CD4-positive, alpha-beta T cell treated with Interleukin-4 for 1 hour (primary cell): Measurements from ENCODE around the gene DNAJC30.

Experiments
- DNase-seq, 2 donors: peaks; one replicate each; pipeline ENCODE4 v3.0.0-alpha.2; 2020 to 2022

The DNAJC30 gene

GRCh38 chr7:73707045-73707631, 23.9 kb upstream of the DNAJC30 start:
- DNase-seq, result peak; percentile 14 to 35

- DNase-seq, result no peak
These were observed 23.1 kb upstream of the DNAJC30 start for GRCh38 chr7:73706126-73707044.

- DNase-seq, result no peak
These were observed 22.3 kb upstream of the DNAJC30 start for GRCh38 chr7:73705551-73705920.

GRCh38 chr7:73704640-73705550, 21.6 kb upstream of the DNAJC30 start:
- no peak for DNase-seq

- peak; percentile 31 to 41 for DNase-seq
These were observed 20.7 kb upstream of the DNAJC30 start for GRCh38 chr7:73703757-73704639.

- no peak for DNase-seq
These were observed 20.0 kb upstream of the DNAJC30 start for GRCh38 chr7:73703225-73703624.

- DNase-seq, result no peak
These were observed 19.4 kb upstream of the DNAJC30 start for GRCh38 chr7:73702665-73703064.

GRCh38 chr7:73702226-73702625, 19.0 kb upstream of the DNAJC30 start:
- no peak for DNase-seq

GRCh38 chr7:73701357-73701995, 18.2 kb upstream of the DNAJC30 start:
- DNase-seq, result peak; percentile 34 to 35

GRCh38 chr7:73700581-73701134, 17.4 kb upstream of the DNAJC30 start:
- no peak for DNase-seq

GRCh38 chr7:73700069-73700423, 16.8 kb upstream of the DNAJC30 start:
- DNase-seq, result no peak

- DNase-seq, result no peak
These were observed 16.3 kb upstream of the DNAJC30 start for GRCh38 chr7:73699370-73700068.

GRCh38 chr7:73698410-73698809, 15.2 kb upstream of the DNAJC30 start:
- no peak for DNase-seq

- DNase-seq, result no peak
These were observed 13.1 kb upstream of the DNAJC30 start for GRCh38 chr7:73696372-73696771.

GRCh38 chr7:73690646-73691045, 7.4 kb upstream of the DNAJC30 start:
- DNase-seq, result no peak

GRCh38 chr7:73688288-73688687, 5.0 kb upstream of the DNAJC30 start:
- DNase-seq, result no peak

- DNase-seq, result no peak
These were observed 2.1 kb upstream of the DNAJC30 start for GRCh38 chr7:73685311-73685710.

- DNase-seq, result no peak
These were observed 788 bp upstream of the DNAJC30 start for GRCh38 chr7:73683788-73684693.

- DNase-seq, result no peak
These were observed 553 bp downstream of the DNAJC30 start for GRCh38 chr7:73682745-73683055.

- no peak for DNase-seq
These were observed 2.2 kb downstream of the DNAJC30 start for GRCh38 chr7:73681031-73681430.
